ENCODE measurements around the gene FHDC1.

The FHDC1 gene

GRCh38 chr4:153026591-153027346, 90.6 kb downstream of the FHDC1 start:
- POLR2A ChIA-PET: no interaction called here
- TF ChIP-seq ELF4 (IDR thresholded peaks at IDR 0.05): no peak
- no peak for TF ChIP-seq LEF1 (IDR thresholded peaks at IDR 0.05; ENCODE audit: borderline replicate concordance)
- TF ChIP-seq ZNF384 (IDR thresholded peaks at IDR 0.05): no peak
- TF ChIP-seq FOXM1 (IDR thresholded peaks at IDR 0.05; ENCODE audit: borderline replicate concordance): no peak
- no peak for TF ChIP-seq L3MBTL2 (conservative IDR thresholded peaks at IDR 0.05)
- TF ChIP-seq HDGF (IDR thresholded peaks at IDR 0.05; ENCODE audit: borderline replicate concordance): no peak
- no peak for TF ChIP-seq ARNT (IDR thresholded peaks at IDR 0.05)
- no peak for TF ChIP-seq TARDBP (IDR thresholded peaks at IDR 0.05)
- TF ChIP-seq PKNOX1 (IDR thresholded peaks at IDR 0.05): no peak
- TF ChIP-seq FOXA1 (IDR thresholded peaks at IDR 0.05): no peak
- no peak for TF ChIP-seq SUZ12 (IDR thresholded peaks at IDR 0.05)
- no peak for TF ChIP-seq CTBP1 (IDR thresholded peaks at IDR 0.05; ENCODE audit: borderline replicate concordance)
- no peak for TF ChIP-seq FOXK2 (IDR thresholded peaks at IDR 0.05)
- no peak for TF ChIP-seq NFRKB (IDR thresholded peaks at IDR 0.05)
- no peak for TF ChIP-seq SP1 (IDR thresholded peaks at IDR 0.05)
- TF ChIP-seq BHLHE40 (IDR thresholded peaks at IDR 0.05; ENCODE audit: borderline replicate concordance): no peak
- CTCF ChIA-PET: no interaction called here
- DNase-seq (ENCODE audit: extremely low spot score): no peak

GRCh38 chr4:153027866-153028265, 91.7 kb downstream of the FHDC1 start:
- CTCF ChIA-PET: no interaction called here
- TF ChIP-seq TARDBP (IDR thresholded peaks at IDR 0.05): no peak
- POLR2A ChIA-PET: no interaction called here
- DNase-seq (ENCODE audit: extremely low spot score): no peak

- POLR2A ChIA-PET: no interaction called here
- DNase-seq (ENCODE audit: extremely low spot score): no peak
- CTCF ChIA-PET: no interaction called here
- TF ChIP-seq FOXK2 (IDR thresholded peaks at IDR 0.05): no peak
- no peak for TF ChIP-seq BHLHE40 (IDR thresholded peaks at IDR 0.05; ENCODE audit: borderline replicate concordance)
- no peak for TF ChIP-seq SUZ12 (IDR thresholded peaks at IDR 0.05)
- TF ChIP-seq PKNOX1 (IDR thresholded peaks at IDR 0.05): no peak
- no peak for TF ChIP-seq L3MBTL2 (conservative IDR thresholded peaks at IDR 0.05)
Observed at GRCh38 chr4:153028535-153028934, 92.4 kb downstream of the FHDC1 start.

All from HEK293T (cell line).